Measurements from ENCODE around the gene DNAJC1.

DNAJC1 gene

GRCh38 chr10:21797984-21798765 lies 205.4 kb downstream of the DNAJC1 start:
- no peaks in the 10 kb centered on the region for H3K9me3 ChIP-seq (ENCODE audit: insufficient read depth, low read depth, low read length)
- H3K79me1 ChIP-seq (ENCODE audit: low read length) = no peaks in the 10 kb centered on the region
- H3K4me2 ChIP-seq (ENCODE audit: low read length) = no peak overlapping the region
- no peak overlapping the region for H2BK120ac ChIP-seq (ENCODE audit: insufficient read depth, low read length, poor library complexity)
- no peaks in the 10 kb centered on the region for H3K27me3 ChIP-seq (ENCODE audit: insufficient read depth, low read length)
- no peak overlapping the region for H3K27ac ChIP-seq (ENCODE audit: low read depth, low read length)
- H3K14ac ChIP-seq (ENCODE audit: low read length) = no peak overlapping the region
- H2AK5ac ChIP-seq (ENCODE audit: low read length) = no peak overlapping the region
- H3K9ac ChIP-seq (ENCODE audit: low read length) = no peak overlapping the region
- H3K36me3 ChIP-seq (ENCODE audit: control insufficient read depth in 1 of 2, insufficient read depth in 2 of 2, low read length in 2 of 2) = peaks cover 0 to 3% of the 10 kb centered on the region in 2 experiments
- no peaks in the 10 kb centered on the region for H3K4me1 ChIP-seq (ENCODE audit: control insufficient read depth in 1 of 2, insufficient read depth in 2 of 2, low read length in 2 of 2)
- H3K4ac ChIP-seq (ENCODE audit: low read depth, low read length) = no peak overlapping the region
- no peak overlapping the region for H2BK5ac ChIP-seq (ENCODE audit: low read depth, low read length, poor library complexity)
- H3K18ac ChIP-seq (ENCODE audit: low read length) = no peak overlapping the region
- no peak overlapping the region for H4K8ac ChIP-seq (ENCODE audit: low read depth, low read length)
- H3K23ac ChIP-seq (ENCODE audit: low read length) = no peak overlapping the region
- DNase-seq = no peak
- no peak overlapping the region for H4K91ac ChIP-seq (ENCODE audit: low read depth, low read length)
- no peak overlapping the region for H2BK12ac ChIP-seq (ENCODE audit: low read length)
- H4K12ac ChIP-seq (ENCODE audit: low read depth, low read length) = no peak overlapping the region
- no peak overlapping the region for H2AFZ ChIP-seq (ENCODE audit: insufficient read depth, low read length, poor library complexity)
- no CpG with 5 or more reads among the region's 5 CpGs for WGBS (ENCODE audit: extremely low coverage, insufficient coverage, insufficient read length)
- no peaks in the 10 kb centered on the region for H3K79me2 ChIP-seq (ENCODE audit: control insufficient read depth, insufficient read depth, low read length, poor library complexity)
- H3K4me3 ChIP-seq (ENCODE audit: low read depth, low read length) = no peak overlapping the region

GRCh38 chr10:21797533-21797932 lies 206.0 kb downstream of the DNAJC1 start:
- Histone ChIP-seq H3K79me2 (ENCODE audit: control insufficient read depth, insufficient read depth, low read length, poor library complexity) (no peaks in the 10 kb centered on the region), H3K9me3 (ENCODE audit: insufficient read depth, low read depth, low read length) (no peaks in the 10 kb centered on the region), H3K4me1 (ENCODE audit: control insufficient read depth in 1 of 2, insufficient read depth in 2 of 2, low read length in 2 of 2) (no peaks in the 10 kb centered on the region), H3K18ac (ENCODE audit: low read length) (no peak overlapping the region), H4K8ac (ENCODE audit: low read depth, low read length) (no peak overlapping the region), H4K12ac (ENCODE audit: low read depth, low read length) (no peak overlapping the region), H2BK120ac (ENCODE audit: insufficient read depth, low read length, poor library complexity) (no peak overlapping the region), H3K36me3 (ENCODE audit: control insufficient read depth in 1 of 2, insufficient read depth in 2 of 2, low read length in 2 of 2) (peaks cover 3% of the 10 kb centered on the region in 2 experiments), H3K79me1 (ENCODE audit: low read length) (no peaks in the 10 kb centered on the region), H3K9ac (ENCODE audit: low read length) (no peak overlapping the region), H3K14ac (ENCODE audit: low read length) (no peak overlapping the region), H2AFZ (ENCODE audit: insufficient read depth, low read length, poor library complexity) (no peak overlapping the region), H3K4ac (ENCODE audit: low read depth, low read length) (no peak overlapping the region), H3K23ac (ENCODE audit: low read length) (no peak overlapping the region), H3K27me3 (ENCODE audit: insufficient read depth, low read length) (no peaks in the 10 kb centered on the region), H3K27ac (ENCODE audit: low read depth, low read length) (no peak overlapping the region), H4K91ac (ENCODE audit: low read depth, low read length) (no peak overlapping the region), H3K4me2 (ENCODE audit: low read length) (no peak overlapping the region), H3K4me3 (ENCODE audit: low read depth, low read length) (no peak overlapping the region), H2BK5ac (ENCODE audit: low read depth, low read length, poor library complexity) (no peak overlapping the region), H2AK5ac (ENCODE audit: low read length) (no peak overlapping the region), H2BK12ac (ENCODE audit: low read length) (no peak overlapping the region)
- no peak for DNase-seq
- no CpG with 5 or more reads among the region's 3 CpGs for WGBS (ENCODE audit: extremely low coverage, insufficient coverage, insufficient read length)

GRCh38 chr10:21791276-21791675 lies 212.3 kb downstream of the DNAJC1 start:
- Histone ChIP-seq H2AK5ac (ENCODE audit: low read length) (no peak overlapping the region), H3K27ac (ENCODE audit: low read depth, low read length) (no peak overlapping the region)
- no CpG with 5 or more reads among the region's 2 CpGs for WGBS (ENCODE audit: extremely low coverage, insufficient coverage, insufficient read length)

GRCh38 chr10:21776883-21777282 lies 226.6 kb downstream of the DNAJC1 start:
- Histone ChIP-seq H3K9ac (ENCODE audit: low read length) (no peak overlapping the region), H4K8ac (ENCODE audit: low read depth, low read length) (no peak overlapping the region), H3K14ac (ENCODE audit: low read length) (no peak overlapping the region), H2AK5ac (ENCODE audit: low read length) (no peak overlapping the region), H3K4ac (ENCODE audit: low read depth, low read length) (no peak overlapping the region), H3K4me2 (ENCODE audit: low read length) (no peak overlapping the region), H3K27ac (ENCODE audit: low read depth, low read length) (no peak overlapping the region), H3K79me2 (ENCODE audit: control insufficient read depth, insufficient read depth, low read length, poor library complexity) (no peaks in the 10 kb centered on the region), H4K91ac (ENCODE audit: low read depth, low read length) (no peak overlapping the region), H3K79me1 (ENCODE audit: low read length) (no peaks in the 10 kb centered on the region), H3K9me3 (ENCODE audit: insufficient read depth, low read depth, low read length) (no peaks in the 10 kb centered on the region), H2BK12ac (ENCODE audit: low read length) (no peak overlapping the region), H3K36me3 (ENCODE audit: control insufficient read depth in 1 of 2, insufficient read depth in 2 of 2, low read length in 2 of 2) (peaks cover 2% of the 10 kb centered on the region in 2 experiments), H3K27me3 (ENCODE audit: insufficient read depth, low read length) (no peaks in the 10 kb centered on the region), H4K12ac (ENCODE audit: low read depth, low read length) (no peak overlapping the region), H2BK5ac (ENCODE audit: low read depth, low read length, poor library complexity) (no peak overlapping the region), H3K23ac (ENCODE audit: low read length) (no peak overlapping the region), H3K4me1 (ENCODE audit: control insufficient read depth in 1 of 2, insufficient read depth in 2 of 2, low read length in 2 of 2) (no peaks in the 10 kb centered on the region), H2AFZ (ENCODE audit: insufficient read depth, low read length, poor library complexity) (no peak overlapping the region), H2BK120ac (ENCODE audit: insufficient read depth, low read length, poor library complexity) (no peak overlapping the region), H3K4me3 (ENCODE audit: low read depth, low read length) (no peak overlapping the region), H3K18ac (ENCODE audit: low read length) (no peak overlapping the region)
- no peak for DNase-seq
- no CpG with 5 or more reads among the region's 1 CpG for WGBS (ENCODE audit: extremely low coverage, insufficient coverage, insufficient read length)

More at GRCh38 chr10:21791276-21791675, 212.3 kb downstream of the DNAJC1 start:
- Histone ChIP-seq H2BK12ac (ENCODE audit: low read length) (no peak overlapping the region), H3K9me3 (ENCODE audit: insufficient read depth, low read depth, low read length) (no peaks in the 10 kb centered on the region), H3K23ac (ENCODE audit: low read length) (no peak overlapping the region), H3K4ac (ENCODE audit: low read depth, low read length) (no peak overlapping the region), H2BK5ac (ENCODE audit: low read depth, low read length, poor library complexity) (no peak overlapping the region), H3K27me3 (ENCODE audit: insufficient read depth, low read length) (no peaks in the 10 kb centered on the region), H3K9ac (ENCODE audit: low read length) (no peak overlapping the region), H4K8ac (ENCODE audit: low read depth, low read length) (no peak overlapping the region), H4K91ac (ENCODE audit: low read depth, low read length) (no peak overlapping the region), H3K36me3 (ENCODE audit: control insufficient read depth in 1 of 2, insufficient read depth in 2 of 2, low read length in 2 of 2) (peaks cover 3 to 6% of the 10 kb centered on the region in 2 experiments), H3K79me2 (ENCODE audit: control insufficient read depth, insufficient read depth, low read length, poor library complexity) (no peaks in the 10 kb centered on the region), H3K14ac (ENCODE audit: low read length) (no peak overlapping the region), H3K4me1 (ENCODE audit: control insufficient read depth in 1 of 2, insufficient read depth in 2 of 2, low read length in 2 of 2) (no peaks in the 10 kb centered on the region), H4K12ac (ENCODE audit: low read depth, low read length) (no peak overlapping the region), H3K18ac (ENCODE audit: low read length) (no peak overlapping the region), H3K4me2 (ENCODE audit: low read length) (no peak overlapping the region), H2BK120ac (ENCODE audit: insufficient read depth, low read length, poor library complexity) (no peak overlapping the region), H2AFZ (ENCODE audit: insufficient read depth, low read length, poor library complexity) (no peak overlapping the region), H3K4me3 (ENCODE audit: low read depth, low read length) (no peak overlapping the region), H3K79me1 (ENCODE audit: low read length) (no peaks in the 10 kb centered on the region)
- DNase-seq = no peak
